ENCODE measurements around the gene STRIP1.
"Not testable (repeated sequence)": the region's sequence is repeated elsewhere in the genome, so short reads cannot be mapped to it uniquely, and the experiment has no call there.

STRIP1 gene

DNA sequence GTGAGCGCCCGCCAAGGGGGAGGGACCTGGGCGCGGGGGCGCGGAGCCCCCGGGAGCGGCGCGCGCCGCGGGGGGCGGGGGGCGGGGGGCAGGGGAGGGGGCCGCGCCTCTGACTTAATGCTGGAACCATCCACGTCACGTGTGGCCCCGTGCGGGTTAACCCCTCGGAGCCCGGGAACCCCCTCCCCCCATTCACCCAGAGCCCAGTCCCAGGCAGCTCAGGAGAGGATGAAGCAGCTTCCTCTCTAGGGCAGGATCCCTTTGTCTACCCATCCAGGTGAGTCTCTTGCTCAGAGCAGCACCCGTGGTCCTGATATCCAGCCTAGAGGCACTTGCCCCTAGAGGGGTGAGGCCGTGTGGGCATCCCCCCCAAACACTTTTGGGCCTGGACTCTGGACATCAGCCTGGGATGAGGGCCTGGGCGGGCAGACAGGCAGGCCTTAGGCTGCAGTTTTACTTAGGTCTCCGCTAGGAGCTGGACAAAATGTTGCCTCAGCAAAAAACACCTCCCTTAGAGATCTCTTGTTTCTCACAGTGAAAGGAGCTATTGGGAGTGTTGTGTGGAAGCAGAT, 36.3 kb downstream of the STRIP1 start, which contains the start of gene ALX3:
ALX3 (minus strand) TSS at position 2 of the 572 bp plus-strand sequence. CDS start 60 bp downstream, outside the sequence.
- DNase-seq: no peak

DNA sequence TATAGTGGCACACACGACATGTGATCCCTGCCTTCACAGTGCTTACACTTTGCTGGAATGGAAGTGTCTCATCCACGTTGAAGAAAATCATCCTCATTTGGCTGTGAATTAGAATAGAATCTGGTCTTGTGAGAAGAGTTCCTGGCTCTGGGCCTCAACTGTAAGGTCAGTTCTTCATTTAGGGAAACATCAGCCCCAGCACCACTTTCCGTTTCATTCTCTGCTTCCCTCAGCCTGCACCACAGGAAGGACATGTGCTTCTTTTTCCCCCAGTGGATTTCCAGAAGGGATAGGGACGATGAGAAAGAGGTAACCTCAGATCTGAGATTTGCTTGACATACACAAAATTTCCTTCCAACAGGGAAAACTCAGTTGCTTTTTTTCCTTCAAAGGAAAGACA, 39.7 kb downstream of the STRIP1 start:
- DNase-seq: no peak

- no peak for DNase-seq
Observed at GRCh38 chr1:110076789-110077500, 42.5 kb downstream of the STRIP1 start.

GRCh38 chr1:110079995-110080394, 45.6 kb downstream of the STRIP1 start:
- not testable (repeated sequence) for DNase-seq

DNA sequence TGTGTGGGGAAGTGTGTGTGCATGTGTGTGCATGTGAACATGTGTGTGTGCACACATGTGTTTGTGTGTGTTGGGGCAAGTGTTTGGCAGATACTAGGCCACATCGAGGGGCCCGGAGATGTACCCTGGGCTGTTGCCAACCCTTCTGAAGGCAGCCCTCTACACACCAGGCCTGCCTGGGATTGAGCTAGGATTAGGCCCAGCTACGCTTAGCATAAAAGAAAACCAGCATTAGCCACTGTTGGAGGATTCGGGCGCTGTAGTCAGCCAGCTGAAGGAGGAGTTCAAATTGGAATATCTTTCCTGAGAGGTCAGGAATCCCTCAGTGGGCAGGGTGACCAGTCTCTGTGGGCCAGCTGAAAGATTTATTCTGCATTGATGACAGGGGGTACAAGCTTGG, 46.6 kb downstream of the STRIP1 start:
- DNase-seq: no peak

DNA sequence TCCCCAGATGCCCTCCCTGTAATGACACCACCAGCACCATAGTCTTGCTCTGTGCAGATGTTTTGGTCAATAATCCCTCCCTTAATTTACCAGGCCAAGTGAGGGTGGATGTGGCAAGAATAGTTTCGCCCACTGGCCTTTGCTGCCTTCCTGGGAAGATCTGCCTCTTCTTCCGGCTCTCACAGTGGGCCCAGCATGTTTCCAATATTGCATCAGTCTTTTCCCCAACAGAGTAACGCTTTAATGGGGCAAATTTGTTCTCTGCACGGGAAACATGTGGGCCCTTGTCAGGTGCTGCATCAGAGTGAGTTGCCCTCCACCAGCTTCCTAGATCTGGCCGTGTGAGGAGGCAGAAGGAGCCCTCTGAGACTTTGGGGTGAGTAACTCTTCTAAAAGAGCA, 48.1 kb downstream of the STRIP1 start:
- DNase-seq: no peak

GRCh38 chr1:110083061-110083865, 48.8 kb downstream of the STRIP1 start:
- no peak for DNase-seq

GRCh38 chr1:110083866-110084226, 49.4 kb downstream of the STRIP1 start:
- no peak for DNase-seq

DNA sequence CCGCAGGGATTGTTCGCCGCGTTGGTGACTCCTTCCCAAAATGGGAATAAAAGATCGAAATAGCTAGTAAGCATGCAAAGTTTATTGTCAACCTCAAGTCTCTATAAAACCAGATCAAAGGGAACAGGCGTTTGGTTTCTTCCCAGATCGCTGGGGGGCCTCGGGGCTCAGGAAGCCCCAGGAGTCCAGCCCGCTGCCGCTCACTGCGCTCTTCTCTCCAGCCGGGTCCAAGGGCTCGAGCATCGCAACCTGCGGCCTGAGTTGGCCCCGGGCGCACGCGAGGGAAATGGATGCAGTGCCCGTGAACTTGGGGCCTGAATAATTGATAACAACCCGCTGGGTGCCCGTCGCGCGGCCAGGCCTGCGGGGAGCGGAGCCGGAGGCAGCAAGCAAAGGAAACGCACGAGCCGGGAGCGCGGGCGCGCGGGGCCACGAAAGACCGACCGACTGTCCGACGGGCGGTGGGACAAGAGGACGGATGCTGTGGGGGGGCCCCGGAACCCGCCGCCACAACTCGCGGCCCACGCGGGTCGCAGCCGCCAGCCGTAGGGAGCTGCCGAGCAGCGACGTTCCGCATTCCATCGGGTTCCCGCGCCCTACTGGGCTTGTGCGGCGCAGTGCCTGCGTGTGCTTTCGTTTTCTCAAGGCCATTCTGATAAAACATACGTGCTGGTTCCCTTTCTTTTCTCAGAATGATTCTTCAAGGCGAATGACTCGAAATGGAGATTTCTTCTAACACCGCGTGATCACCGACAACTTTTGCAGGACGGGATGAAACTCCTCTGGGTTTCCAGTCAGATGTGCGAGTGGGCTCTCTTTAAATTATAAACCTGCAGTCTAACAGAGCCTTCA, 50.0 kb downstream of the STRIP1 start:
- no peak for DNase-seq

DNA sequence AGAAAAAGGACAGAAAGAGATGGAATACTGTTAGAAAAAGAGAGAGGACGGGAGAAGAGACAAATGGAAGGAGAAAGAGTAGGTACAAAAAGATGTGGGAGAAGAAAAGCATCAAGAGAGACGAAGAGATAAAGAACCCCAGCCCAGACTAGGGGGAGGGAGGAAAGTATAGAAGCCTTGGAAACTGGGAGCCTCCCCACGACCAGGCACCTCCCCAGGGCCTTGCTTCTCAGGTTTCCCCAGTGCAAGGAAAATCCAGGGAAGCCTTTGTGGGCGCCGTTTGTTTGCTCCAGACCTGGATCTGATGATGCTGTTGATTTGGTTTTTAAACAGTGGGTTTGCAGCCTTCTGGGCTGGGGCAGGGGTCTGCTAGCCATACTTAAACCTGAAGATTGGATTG, 51.2 kb downstream of the STRIP1 start:
- no peak for DNase-seq

DNA sequence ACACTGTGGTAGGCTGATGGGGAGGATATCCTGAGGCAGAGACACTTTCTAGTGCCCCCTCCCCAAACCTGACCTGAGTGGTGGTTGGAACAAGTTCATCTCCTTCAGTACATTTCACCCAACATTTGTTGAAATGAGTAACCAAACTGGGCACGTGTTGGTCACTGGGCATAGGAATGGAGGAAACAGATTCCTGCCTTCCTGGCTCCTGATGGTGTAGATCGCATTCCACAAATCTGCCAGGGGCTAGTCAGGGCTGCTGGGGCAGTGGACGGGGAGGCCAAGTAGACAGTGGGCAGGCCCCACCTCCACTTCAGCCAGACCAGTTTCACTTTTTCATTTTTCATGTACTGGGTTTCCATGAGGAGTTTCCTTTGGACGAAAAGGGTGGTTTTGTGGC, 52.5 kb downstream of the STRIP1 start:
- no peak for DNase-seq

- DNase-seq: no peak
Observed at GRCh38 chr1:110087812-110088738, 53.7 kb downstream of the STRIP1 start.

DNA sequence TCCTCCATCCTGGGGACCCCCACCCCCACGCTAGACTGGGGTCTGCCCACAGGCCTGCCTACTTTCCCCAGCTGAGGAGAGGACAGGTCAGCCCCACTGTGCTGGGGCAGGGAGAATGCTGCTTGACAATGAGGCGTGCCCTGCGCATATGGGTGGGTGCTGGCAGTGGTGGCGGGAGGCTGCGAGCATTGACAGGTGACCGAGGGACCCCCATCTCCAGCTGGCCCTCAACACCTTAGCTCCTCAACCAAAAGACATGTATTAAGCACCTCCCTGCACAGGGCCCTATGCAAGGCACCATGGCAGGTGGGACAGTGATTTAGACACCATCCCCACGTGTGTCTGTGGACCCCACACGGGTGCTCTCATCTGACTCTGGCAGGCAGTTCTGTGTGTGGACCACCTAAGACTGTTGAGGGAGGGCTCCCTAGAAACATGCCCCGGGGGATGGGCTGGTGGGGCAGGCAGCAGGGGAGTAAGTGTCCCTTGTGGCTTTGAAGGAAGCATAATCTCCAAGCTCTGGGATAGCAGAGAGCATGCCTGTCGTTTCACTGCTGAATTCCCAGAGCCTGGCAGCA, 54.4 kb downstream of the STRIP1 start:
- no peak for DNase-seq

DNA sequence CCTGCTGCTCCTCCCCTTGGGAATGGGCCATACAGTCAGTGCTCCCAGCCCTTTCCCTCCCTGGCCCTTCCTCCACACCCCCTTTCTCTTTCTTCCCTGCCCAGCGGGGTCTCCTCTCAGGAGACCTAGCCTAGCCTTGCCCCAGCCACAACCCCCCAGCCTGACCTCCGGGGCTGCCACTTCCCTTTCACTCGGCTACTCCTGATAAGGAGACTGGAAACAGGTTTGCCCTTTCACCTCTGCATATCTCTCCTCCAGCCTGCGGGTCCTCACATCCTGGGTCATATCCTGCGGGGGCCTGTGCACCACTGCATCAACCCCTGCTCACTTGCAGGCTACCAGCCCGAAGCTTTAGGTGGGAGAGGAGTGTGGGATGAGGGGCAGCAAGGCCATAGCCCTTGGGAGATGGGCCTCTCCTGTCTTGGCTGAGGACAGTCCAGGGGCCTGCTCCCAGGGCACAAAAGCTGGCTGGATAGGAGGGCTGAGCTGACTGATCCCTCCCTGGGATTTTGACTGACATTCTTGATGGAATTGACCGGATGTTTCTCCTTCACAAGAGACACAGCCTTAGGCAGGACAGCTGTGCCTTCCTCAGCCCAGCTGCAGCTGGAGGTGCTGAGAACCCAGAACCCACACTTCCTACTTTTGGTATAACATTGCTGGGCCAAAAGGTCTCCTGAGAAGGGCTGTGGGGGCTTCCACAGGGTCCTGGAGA, 55.3 kb downstream of the STRIP1 start:
- DNase-seq: no peak

DNA sequence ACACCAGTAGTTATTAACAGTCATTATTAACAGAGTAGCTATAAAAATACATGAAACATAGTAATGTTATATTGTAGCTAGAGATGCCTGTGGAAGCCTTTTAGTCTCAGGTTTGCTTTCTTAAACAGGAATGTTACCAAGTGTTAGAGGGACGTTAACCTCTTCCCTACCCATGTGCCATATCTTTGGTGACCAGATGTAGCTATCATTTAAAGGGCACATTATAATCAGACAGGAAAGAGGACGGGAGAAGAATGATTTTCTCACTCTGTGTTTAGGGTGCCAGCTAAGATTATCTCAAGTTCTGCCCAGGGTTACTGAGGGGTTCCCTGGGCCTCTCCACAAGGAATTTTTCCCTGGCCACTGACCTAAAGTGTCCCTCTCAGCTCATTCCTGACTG, 57.0 kb downstream of the STRIP1 start:
- DNase-seq: no peak

GRCh38 chr1:110091791-110092190, 57.4 kb downstream of the STRIP1 start:
- no peak for DNase-seq

DNA sequence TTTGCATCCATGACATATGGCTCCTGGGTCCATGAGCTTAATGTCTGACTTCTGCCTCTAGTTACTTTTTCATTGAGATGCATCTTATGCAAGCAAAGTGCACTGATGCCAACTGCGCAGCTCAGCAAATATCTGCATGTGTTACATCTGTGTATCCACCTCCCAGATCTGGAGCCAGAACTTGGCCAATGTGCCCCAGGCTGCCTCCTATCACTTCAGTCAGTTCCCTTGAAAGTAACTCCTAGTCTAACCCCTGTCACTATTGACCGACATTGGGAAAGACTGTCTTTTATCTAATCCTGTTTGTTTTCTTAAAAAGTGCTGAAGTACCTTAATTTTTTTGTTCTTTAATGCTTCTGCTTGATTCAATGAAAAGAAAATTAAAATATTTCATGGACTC, 58.6 kb downstream of the STRIP1 start:
- DNase-seq: no peak

DNA sequence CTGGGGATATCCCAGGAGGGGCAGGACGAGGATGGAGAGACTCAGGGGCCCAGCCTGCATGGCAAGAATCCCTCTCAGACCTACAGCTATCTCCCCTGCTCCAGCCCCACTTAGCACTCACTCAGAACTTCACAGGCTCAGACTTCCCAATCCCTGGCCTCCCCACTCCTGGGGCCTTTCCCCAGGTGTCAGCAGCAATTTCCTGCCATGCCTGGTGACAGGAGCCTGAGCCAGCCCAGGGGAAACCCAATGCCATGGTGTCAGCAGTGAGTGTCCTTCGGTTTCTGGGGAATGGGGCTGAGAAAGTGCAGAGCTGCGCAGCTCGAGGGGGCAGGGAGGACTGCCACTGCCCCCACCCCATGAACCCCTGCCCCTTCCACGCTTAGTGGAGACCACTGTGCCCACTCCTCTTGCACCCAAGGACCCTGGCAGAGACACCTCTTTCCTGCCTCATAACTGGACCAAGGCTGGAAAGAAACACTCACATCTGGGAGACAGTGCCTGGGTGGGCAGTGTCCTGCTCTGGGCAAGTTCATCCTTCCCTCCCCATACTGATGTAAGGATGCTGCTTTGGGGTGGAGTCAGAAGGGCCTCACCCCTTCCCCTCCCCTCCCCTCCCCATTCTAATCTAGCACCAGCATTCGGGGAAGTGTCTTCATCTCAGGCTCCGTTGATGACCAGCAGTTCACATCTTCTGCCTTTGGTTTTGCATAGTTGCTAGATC, 60.7 kb downstream of the STRIP1 start:
- DNase-seq: no peak

- DNase-seq: no peak
Observed at GRCh38 chr1:110097507-110098221, 63.2 kb downstream of the STRIP1 start.
